D341Med (cell line): ENCODE data around the gene UNC5C.

Experiments
- DNase-seq: peaks from one replicate; pipeline ENCODE4 v3.0.0; 2012; ENCODE audit warnings: low spot score

UNC5C gene

DNA sequence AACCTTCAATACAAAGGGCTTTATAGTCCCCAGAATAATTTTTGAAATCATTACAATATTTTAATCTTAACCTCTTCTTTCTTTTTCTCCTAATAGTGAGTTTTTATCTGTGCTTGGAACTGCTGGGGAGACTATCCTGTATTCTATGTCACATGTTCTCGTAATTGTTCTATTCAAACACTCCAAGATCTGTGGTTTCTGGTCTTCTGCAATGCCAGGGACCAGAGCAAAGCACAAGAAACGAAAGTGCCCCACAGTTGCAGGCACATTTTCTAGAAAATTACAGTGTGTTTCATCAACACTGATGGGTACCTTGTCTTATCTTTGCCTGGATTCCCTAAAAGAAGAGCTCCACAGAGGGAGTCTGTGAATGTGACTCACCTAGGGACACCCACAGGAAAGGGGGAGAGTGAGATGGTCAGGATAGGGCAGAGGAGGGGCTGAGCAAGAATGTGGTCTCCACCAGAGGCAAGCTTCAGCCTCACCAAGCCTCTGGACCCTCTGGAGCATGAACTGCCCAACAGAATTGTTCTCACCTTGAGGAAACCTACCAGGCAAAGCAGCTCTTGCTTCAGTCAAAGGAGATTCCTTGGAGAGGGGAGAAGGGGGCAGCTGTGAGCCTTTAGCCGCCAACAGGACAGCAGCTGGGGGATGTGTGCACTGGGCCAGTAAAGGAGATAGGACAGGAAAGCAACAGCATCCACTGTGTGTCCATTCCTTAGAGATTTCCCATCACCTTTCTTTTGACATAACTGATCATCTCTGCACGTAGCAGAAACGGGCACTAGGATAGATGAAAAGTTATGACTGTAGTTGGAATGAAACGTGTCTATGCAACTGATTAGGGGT, 25.9 kb downstream of the UNC5C start:
- DNase-seq, result no peak

DNA sequence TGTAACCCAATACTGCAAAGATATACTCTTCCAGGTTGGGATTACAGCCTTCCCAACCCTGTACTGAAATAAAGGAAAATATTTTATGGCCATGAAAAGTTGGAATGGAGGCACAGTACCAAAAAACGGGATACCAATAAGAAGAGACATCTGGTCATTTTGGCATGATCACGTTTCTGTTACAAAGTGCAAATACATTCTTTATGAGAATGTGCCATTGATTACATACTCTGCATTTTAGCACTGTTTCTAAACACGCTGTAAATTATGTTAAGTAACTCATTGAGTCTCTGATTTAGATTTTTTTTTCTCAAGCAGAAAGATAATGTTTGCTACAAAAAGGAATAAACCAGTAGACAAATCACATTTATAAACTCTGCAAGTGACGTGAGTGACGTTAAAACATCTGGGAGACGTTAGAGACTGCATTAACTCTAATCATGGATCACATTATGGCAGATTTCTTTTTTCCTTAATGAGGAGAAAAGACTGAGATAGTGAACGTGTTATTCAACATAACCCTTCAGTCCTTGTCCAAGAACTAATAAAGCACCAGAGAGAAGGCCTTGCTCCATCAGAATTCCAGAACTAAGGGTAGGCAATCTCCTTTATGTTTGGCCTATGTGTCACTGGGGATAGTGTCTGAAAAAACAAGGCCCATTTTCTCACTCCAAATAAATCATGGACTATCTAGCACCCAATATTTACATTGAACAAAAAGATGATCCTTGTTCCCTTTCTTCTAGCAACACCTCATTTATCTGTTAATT, 31.0 kb downstream of the UNC5C start:
- no peak for DNase-seq

DNA sequence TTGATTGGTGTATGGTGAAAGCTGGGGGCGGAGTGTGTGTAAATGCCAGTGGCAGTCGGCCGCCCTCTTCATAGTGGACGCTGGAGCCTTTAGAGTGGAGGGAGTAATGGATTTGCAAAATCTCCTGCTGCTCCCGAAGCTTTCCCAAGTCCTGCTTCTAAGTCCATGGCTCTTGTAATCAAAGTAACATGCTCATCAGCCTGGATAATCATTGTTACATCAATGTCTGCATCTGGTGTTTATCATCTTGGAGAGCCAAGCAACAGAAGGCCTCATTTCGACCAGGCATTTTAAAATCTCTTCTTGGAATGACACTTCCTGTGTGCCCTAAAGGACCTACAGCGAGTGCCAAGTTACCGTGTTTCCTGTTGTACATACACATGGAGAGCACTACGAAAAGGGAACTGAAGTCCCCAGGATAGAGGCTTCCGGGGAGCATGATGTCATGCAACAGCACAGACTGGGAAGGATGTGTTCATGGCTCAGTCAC, 32.2 kb downstream of the UNC5C start:
- no peak for DNase-seq

DNA sequence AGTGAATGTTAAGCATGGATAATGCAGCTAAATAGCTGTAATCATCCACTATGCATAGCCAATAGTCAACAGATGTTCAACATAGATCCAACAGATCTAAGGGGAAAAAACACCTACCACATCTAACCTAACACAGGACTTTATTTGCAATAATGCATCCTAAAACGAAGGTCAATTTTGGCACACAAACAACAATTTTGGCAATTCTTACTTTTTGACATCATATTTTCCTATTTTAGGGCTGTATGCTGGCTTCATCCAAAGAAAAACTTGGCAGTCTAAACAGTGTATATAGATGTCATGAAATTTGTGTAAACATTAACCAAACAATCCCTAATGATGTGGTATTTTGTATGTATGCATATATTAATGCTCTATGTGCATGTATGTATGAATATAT, 33.2 kb downstream of the UNC5C start:
- no peak for DNase-seq

DNA sequence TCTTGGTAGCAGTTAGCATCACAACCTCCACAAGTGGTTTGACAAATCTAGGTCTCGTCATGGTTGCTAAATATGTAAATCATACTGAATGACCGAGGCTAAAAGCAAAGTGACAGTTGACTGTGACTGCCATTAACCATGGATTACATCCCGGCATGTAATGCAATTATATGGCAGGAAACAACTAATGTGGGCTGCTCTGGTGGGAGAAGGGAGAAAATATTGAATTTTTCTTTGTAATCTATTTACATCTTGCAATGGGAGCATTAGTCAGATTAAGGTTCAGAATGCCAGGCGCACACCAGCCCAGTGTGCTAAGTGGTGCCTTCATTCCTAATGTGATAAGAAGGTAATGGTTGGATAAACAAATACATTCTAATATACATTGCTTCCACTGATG, 35.8 kb downstream of the UNC5C start:
- no peak for DNase-seq

DNA sequence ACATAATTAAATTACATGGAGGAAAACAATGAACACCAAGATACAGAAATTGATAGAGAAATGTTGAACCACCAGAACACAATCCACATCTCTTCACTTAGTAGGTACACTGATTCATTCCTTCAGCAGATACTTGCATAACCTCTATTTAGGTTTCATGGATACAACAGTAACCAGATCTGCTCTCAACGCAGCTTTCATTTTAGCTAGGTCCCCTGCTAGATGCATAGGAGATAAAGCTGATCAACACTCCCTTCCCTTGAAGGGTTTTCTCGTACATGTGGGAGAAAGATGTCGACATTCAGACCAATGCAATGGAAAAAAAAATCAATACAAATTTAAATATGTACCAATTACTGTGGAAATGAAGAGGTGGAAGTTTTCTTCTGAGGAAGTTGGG, 37.3 kb downstream of the UNC5C start:
- no peak for DNase-seq

DNA sequence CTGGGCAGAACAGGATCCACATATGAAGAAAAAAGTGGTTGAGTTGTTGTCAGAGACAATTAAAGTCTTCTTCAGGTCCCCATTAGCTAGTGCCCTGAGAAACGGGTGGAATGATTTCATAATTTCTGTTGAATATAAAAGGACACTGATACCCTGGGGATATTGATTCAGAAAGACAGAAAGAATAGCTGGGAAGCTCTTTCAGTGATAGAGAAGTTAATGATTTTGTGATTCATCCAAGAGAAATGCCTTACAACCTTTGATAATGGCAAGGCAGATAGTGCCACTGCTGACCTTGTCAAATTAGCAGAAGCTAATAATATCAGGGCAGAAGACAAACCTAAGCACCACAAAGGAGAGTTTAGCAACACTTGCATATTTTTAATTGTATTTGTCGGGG, 37.9 kb downstream of the UNC5C start:
- no peak for DNase-seq

DNA sequence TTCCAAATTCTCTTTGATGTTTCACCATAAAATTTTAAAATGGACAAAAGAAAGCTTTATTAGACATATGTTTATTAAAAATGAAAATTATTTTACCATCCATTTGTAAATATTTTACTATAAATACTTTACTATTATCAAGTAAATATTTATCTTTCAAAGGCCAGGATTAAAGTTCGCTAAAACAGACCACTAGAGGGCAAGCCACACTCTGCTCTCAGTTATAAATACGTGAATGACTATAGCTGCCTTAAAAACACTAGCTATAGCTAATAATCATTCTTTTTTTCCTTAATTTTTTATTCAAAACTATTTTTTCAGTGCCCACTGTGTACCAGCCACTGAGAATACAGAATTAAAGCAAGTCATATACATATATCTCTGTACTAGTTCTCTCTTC, 38.6 kb downstream of the UNC5C start:
- peak; percentile 30 for DNase-seq

DNA sequence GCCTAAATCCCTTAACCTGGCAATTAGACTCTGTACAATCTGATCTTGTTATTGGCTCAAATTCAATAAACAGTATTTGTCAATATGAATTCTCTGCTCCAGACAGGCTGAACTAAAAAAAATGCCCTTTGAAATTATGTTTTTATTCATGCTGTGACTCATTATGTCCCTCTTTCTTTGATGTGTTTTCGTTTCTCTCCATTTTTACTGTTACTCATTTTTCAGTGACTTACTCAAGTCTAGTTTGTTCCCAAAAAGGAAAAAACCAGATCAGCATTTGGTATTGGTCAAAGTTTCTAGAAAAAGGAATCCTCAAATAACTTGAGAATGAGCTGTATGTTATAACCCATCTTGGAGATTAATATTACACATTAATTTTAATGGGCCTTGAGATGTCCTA, 40.4 kb downstream of the UNC5C start:
- DNase-seq, result no peak

DNA sequence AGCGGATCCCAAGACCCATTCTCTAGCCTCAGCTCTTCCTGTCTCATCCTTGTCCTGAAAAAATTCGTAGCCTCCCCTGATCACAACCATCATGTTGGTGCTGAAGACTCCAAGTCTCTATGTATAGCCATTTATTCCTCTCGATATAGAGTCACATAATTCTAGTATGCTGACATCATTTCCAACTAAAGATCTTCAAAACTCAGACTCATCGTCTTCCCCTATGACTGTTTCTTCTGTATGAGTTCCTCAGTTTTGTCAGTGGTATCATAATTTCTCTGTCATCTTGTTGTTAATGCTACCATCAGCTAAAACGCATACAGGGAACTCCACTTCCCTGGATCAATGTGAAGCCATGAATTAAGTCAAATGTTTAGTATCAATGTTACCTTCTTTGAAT, 41.2 kb downstream of the UNC5C start:
- no peak for DNase-seq

DNA sequence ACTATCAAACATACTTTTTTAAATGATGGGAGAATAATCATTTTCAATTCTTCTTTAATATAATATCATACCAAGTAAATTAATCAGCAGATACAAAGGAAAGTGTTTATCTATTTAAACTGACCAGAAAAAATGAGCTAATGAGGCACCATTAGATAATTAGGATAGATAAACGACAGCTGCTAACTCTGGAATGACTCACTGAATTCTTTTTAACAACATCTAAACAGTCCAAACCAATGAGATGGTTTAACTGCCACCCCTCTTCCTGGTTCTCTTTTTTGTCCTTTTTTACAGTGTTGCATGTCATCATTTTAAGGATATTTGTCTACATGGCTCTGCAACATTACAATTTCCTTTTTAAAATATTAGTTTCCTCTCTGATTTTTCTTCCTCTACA, 41.6 kb downstream of the UNC5C start:
- no peak for DNase-seq

DNA sequence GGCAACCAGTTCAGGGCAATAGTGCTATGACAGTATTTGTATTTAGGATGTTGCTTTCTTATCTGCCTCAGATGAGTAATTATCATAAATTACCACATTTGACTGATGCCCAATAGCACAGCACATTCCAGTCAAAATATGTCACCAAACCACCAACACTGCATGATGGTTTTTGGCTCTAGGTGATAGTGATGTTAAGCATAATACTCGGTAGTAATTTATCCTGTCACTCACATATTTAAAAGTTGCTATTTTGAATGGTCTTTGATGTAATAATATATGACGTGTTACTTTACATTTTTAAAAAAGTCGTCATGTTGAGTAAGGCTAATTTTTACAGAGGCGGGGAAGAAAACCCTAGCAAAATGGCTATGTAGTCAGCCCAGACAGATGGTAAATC, 42.5 kb downstream of the UNC5C start:
- no peak for DNase-seq

DNA sequence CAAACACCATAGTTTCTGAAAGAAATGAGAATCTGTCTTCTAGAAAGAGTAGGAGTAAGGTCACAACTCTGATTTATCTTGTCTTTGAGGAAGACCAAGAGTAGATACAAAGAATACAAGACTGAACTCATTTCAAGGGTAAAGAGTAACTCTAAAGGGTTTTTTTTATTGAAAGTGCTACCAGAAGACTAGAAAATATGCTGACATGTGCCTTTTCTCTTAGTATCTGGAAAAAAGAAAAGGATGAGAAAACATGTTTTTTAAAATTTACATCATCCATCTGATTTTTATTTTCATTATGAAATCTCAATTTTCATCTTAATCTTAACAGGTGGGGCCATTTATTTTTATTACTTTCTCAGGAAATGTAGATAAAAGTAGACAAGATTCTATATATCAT, 43.0 kb downstream of the UNC5C start:
- DNase-seq, result no peak

DNA sequence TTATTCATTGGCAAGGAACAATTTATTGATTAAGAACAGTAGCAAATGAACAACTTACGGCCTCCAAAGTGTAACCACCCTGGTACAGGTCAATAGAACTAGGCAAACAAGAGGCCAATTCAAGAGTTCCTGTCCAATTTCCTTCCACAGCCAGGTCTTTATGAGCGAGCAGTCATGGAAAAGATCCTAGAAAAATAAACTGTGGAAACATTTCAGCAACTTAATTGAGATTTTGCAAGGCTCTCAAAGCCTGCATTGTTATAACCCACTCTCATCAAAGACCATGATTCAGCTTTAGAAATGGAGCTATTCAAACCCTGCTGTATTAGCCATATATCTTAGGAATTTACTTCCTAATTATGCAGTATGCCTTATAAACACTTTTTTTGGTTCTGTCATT, 43.6 kb downstream of the UNC5C start:
- DNase-seq, result no peak

DNA sequence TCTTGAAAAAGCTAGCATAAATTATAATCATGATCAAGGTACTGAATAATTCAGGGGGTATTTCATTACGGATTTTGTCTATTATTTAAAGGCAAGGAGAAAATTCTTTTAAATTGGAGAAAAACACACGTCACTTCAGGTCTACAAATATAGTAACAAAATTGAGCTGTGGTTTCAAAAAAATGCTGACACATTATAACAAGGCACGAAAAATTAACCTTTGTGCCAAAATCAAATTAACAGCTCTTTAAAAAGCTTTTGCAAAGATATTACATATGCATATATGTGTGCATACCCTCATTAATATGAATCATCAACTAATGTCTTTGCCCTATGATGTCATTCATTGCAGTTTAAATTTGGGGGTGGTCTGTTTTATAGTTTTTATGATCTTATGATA, 44.3 kb downstream of the UNC5C start:
- DNase-seq, result no peak

DNA sequence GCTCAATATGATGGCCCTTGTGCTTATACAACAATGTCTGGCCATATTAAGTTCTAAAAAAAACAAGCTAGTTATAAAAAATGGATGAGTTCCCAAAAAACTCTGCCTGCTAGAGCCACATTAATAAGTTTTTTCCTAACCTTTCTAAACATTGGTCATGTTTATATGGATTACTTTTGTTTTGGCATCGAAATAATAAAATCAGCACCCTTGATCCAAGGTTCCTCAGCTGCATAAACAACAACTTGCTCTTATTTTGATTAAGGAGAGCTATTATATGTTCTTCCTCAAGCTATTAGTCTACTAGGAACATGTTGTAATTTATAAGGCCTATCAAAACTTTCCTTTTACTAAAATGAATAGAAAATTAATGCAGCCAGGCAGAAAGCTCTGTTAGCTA, 48.4 kb downstream of the UNC5C start:
- DNase-seq, result no peak

DNA sequence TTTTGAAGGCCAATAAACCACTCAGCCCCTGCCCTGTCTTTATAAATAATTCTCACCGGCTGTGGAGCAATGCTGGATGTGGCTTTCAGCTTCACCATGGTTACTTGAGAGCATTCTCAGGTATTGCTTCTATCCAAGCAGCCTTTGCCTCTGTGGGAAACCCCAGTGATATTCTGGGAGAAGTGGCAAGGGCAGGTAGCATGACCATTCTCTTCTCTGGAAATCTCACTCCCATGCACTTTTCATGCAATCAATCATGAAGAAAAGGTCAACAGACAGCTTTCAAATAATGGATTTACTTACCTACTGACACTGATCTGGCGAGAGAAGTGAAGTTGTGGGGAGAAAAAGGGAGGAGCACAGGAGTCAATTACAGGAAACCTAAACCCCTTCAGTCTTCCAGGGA, 49.5 kb downstream of the UNC5C start:
- no peak for DNase-seq

DNA sequence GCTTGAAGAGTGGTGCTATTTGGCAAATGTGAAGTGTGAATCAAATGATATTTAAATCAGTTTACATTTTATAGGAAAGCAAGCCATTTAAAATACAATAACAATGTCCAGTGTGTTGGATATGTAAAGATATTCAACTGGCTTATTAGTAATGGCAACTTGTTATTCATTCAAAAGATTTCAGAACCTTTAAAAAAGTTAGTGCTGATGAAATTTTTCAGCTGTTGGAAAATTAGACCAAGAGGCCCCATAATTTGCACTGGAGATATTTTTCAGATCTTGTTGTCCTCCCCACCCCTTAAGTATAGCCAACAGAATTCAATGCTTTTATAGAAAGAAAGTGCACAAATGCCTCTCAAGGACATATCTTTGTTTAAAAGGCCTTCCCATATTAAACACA, 54.6 kb downstream of the UNC5C start:
- DNase-seq, result no peak

DNA sequence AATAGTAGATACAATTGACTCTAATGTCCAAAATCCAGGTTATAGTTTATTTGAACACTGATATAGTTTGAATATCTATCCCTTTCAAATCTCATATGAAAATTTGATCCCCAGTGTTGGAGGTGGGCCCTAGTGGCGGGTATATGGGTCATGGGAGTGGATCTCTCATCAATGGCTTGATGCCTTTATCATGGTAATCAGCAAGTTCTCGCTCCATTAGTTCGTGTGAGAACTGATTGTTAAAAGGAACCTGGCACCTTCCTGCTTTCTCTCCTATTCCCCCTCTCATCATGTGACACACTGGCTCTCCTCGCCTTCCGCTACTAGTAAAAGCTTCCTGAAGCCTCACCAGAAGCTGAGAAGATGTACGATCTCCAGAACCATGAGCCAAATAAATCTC, 70.1 kb downstream of the UNC5C start:
- no peak for DNase-seq

DNA sequence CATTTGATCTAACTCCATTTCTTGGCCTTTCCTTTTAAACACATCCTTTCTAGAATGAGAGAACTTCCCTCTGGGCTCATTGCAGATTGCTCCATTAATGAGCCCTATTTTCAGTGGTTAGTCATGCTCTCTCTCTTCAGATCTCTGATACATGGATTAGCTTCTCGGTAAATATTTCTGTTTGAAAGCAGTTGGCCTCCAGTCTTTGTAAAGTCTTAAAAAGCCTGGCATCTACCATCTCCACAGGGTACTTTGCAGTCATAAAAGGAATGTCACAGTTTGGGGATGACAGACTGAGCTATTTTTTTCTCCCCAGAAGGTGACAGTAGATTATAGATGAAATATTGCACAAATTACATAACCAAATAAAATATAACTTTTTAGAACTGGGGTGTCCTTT, 72.7 kb downstream of the UNC5C start:
- DNase-seq, result no peak

DNA sequence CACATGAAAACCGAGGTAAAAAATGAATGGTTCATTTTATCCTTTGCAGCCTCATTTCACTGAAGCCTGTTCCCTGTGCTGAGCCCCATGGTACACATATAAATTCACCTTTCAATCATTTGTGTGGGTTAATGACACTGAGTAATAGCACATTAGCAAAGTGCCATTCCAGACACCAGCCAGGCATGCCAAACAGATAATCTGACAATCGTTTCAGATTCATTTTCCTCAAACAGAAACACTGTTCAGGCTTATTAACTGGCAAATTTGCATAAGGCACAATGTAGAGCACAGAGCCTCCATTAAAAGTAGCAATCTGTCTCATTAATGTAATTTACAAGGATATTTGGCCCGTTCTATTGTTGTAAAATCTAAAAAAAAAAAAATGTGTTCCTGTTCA, 76.2 kb downstream of the UNC5C start:
- no peak for DNase-seq

DNA sequence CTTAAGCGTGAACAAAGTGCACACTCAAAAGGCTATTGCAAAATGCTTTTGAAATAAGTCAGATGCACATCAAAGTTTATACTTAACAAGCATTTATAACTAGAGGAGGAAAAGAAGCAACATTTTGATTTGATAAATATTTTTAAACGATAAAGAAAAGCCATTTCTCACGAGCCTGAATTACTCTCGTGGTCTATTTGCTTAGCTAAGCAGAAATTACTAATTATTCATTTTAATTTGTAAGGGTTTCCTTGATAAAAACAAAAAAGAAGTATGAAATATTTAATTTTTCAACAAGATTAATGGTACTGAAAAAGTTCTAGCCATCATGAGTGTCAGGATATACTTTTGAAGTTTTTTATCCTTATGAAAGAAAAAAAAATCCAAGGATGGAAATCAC, 78.2 kb downstream of the UNC5C start:
- no peak for DNase-seq

DNA sequence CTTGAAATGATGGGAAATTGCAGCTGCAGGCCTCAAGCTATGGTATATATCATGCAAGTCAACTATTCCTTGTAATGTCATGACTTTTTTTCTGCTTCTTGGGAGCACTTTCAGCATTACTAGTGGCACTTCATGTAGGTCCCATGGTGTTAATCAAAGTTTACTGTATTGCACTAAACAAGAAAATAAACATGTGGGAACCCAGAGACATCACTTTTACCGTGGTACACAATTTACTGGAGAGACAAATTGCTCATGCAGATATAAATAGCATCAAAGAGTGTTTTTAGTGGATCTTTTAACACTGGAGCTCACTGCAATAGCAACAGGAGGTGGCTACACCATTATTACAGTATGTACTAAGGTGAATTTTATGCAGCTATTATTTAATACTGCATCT, 79.2 kb downstream of the UNC5C start:
- DNase-seq, result no peak

DNA sequence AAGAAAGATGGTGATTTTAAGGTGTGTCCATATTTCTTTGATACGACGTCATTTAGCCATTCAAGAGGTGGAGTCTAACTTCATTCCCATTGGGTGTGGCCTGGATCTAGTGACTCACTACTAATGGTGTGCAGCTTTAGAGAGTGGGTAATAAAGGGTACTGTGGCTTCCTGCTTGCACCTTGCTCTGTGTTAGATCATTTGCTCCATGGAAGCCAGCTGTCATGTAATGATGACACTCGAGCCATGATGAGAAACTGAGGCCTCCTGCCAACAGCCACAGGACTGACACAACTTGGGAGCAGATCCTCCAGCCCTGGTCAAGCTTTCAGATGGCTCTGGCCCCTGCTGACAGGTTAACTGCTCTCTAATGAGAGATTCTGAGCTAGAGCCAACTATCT, 82.0 kb downstream of the UNC5C start:
- DNase-seq, result no peak
